Motor neuron (in vitro differentiated cells): ENCODE measurements around the gene SCGN. TPM values are rescaled to one million over a fixed set of nuclear protein-coding genes. Genes with fewer than 3 reads are reported as not detected.
A peak's percentile ranks its signal among the peaks of the same experiment; 100 is the strongest.

Experiments
- ATAC-seq, 8 experiments: fragments of 200-7000 bp; cut with Tn5 transposase; replicated peaks in 6 of 8; 2 replicates each; pipeline ENCODE4 v1.8.0; 2021; ENCODE audit warnings: mild to moderate bottlenecking in 8 of 8, moderate library complexity in 8 of 8
- H3K27ac ChIP-seq, 2 donors: fragments of 250-450 bp; sonication (Bioruptor Pico); 2 replicates each; pipeline ENCODE4 v1.9.0; 2021; ENCODE audit warnings: antibody characterized with exemption in 2 of 2, mild to moderate bottlenecking in 2 of 2, moderate library complexity in 1 of 2
- H3K4me1 ChIP-seq, 2 donors: fragments of 250-450 bp; sonication (Bioruptor Pico); replicated peaks in 1 of 2; 2 replicates each; pipeline ENCODE4 v1.6.1; 2021; ENCODE audit warnings: antibody characterized with exemption in 2 of 2, mild to moderate bottlenecking in 2 of 2, moderate library complexity in 1 of 2
- H3K4me3 ChIP-seq, 5 donors: fragments of 250-450 bp; sonication (Bioruptor Pico); 2 replicates each; pipeline ENCODE4 v1.9.0; 2021; ENCODE audit warnings: antibody characterized with exemption in 5 of 5, mild to moderate bottlenecking in 5 of 5, moderate library complexity in 4 of 5
- WGBS, 10 experiments: fragments of 450-650 bp; shearing (Covaris generic); methylation state at CpG; one replicate each; pipeline ENCODE4 v1.0.0; 2022; 5-methylcytosine and 5-hydroxymethylcytosine counted together
- in situ Hi-C, 9 experiments: fragments of 400-800 bp; cut with MboI; loops; one replicate each; pipeline ENCODE4 v1.15.0; 2021; ENCODE audit warnings: low sequenced_read_pairs in 9 of 9, low pct_unique_long_range_greater_than_20kb in 2 of 9; ENCODE audit not compliant: unreplicated experiment in 9 of 9
- total RNA-seq, 8 experiments: library from RNA; unstranded; fragments of 300-600 nt; gene quantifications; 2 replicates each; pipeline versions ENCODE4 v1.2.3 to v1.2.4, GENCODE V29; 2022

The SCGN gene
- total RNA-seq, 8 experiments from 2014 or later, result 0.27 to 10.2 (median 2.3) TPM; not detected in 1

GRCh38 chr6:25641940-25642666, 9.9 kb upstream of the SCGN start:
- Histone ChIP-seq H3K4me1 (no peaks in the 10 kb centered on the region), H3K4me3 (no peak overlapping the region), H3K27ac (no peak overlapping the region)
- in situ Hi-C loops, result no loop called here
- ATAC-seq, result no peak
- WGBS, 10 experiments, result 17 to 95% (median 83%) methylated on average over 1 to 3 of the region's 3 CpGs; no CpG with 5 or more reads in 1 of the 10 experiments

GRCh38 chr6:25642667-25643328, 9.2 kb upstream of the SCGN start:
- 0 to 100% (median 60%) methylated on average over 1 to 3 of the region's 3 CpGs for WGBS, 10 experiments
- Histone ChIP-seq H3K4me1 (no peaks in the 10 kb centered on the region), H3K4me3 (no peak overlapping the region), H3K27ac (no peak overlapping the region)
- ATAC-seq, result no peak
- in situ Hi-C loops, result no loop called here

GRCh38 chr6:25645916-25646315, 6.1 kb upstream of the SCGN start:
- in situ Hi-C loops, result no loop called here
- 0 to 90% (median 51%) methylated on average over 2 to 4 of the region's 4 CpGs for WGBS, 10 experiments
- Histone ChIP-seq H3K4me3 (no peak overlapping the region), H3K4me1 (no peaks in the 10 kb centered on the region), H3K27ac (no peak overlapping the region)
- no peak for ATAC-seq

- 0 to 86% (median 75%) methylated on average over 1 of the region's 1 CpG; no CpG with 5 or more reads in 3 of the 10 experiments for WGBS, 10 experiments
- Histone ChIP-seq H3K4me1 (no peaks in the 10 kb centered on the region), H3K4me3 (no peak overlapping the region), H3K27ac (no peak overlapping the region)
- no peak for ATAC-seq
- in situ Hi-C loops, result no loop called here
Measured at GRCh38 chr6:25649611-25650010, 2.4 kb upstream of the SCGN start.

- no peak overlapping the region for H3K27ac ChIP-seq
- H3K4me3 ChIP-seq, result no peak overlapping the region
- no peaks in the 10 kb centered on the region for H3K4me1 ChIP-seq
- ATAC-seq, result no peak
- in situ Hi-C loops, result no loop called here
- WGBS, 10 experiments, result 0 to 40% (median 40%) methylated on average over 1 of the region's 1 CpG; no CpG with 5 or more reads in 5 of the 10 experiments
Measured at GRCh38 chr6:25655723-25656122, 3.7 kb downstream of the SCGN start.

GRCh38 chr6:25659633-25660368, 7.8 kb downstream of the SCGN start:
- no peak overlapping the region for H3K4me3 ChIP-seq
- in situ Hi-C loops, result no loop called here
- peak in 1 of 8 experiments; percentile 36 for ATAC-seq
- WGBS, 10 experiments, result 16 to 65% (median 40%) methylated on average over 2 to 4 of the region's 4 CpGs
- no peaks in the 10 kb centered on the region for H3K4me1 ChIP-seq
- H3K27ac ChIP-seq, result no peak overlapping the region

GRCh38 chr6:25660512-25660911, 8.5 kb downstream of the SCGN start:
- Histone ChIP-seq H3K4me3 (no peak overlapping the region), H3K27ac (no peak overlapping the region), H3K4me1 (no peaks in the 10 kb centered on the region)
- peak; percentile 60 to 100 (median 98) for ATAC-seq
- in situ Hi-C loops, result no loop called here

GRCh38 chr6:25661129-25661779, 9.2 kb downstream of the SCGN start:
- WGBS, 10 experiments, result 0 to 88% (median 65%) methylated on average over 2 to 5 of the region's 5 CpGs; no CpG with 5 or more reads in 1 of the 10 experiments
- H3K4me3 ChIP-seq, result no peak overlapping the region
- no peaks in the 10 kb centered on the region for H3K4me1 ChIP-seq
- ATAC-seq, result no peak
- no peak overlapping the region for H3K27ac ChIP-seq
- in situ Hi-C loops, result no loop called here

- Histone ChIP-seq H3K27ac (no peak overlapping the region), H3K4me1 (no peaks in the 10 kb centered on the region), H3K4me3 (no peak overlapping the region)
- ATAC-seq, result no peak
- in situ Hi-C loops, result no loop called here
- WGBS, 10 experiments, result 41 to 100% (median 81%) methylated on average over 1 to 4 of the region's 4 CpGs; no CpG with 5 or more reads in 2 of the 10 experiments
Measured at GRCh38 chr6:25665455-25665854, 13.4 kb downstream of the SCGN start.

GRCh38 chr6:25669413-25669812, 17.4 kb downstream of the SCGN start:
- Histone ChIP-seq H3K4me3 (no peak overlapping the region), H3K27ac (no peak overlapping the region), H3K4me1 (no peaks in the 10 kb centered on the region)
- peak in 4 of 8 experiments; percentile 38 to 83 (median 50) for ATAC-seq
- in situ Hi-C loops, result no loop called here
- WGBS, 10 experiments, result 0 to 100% (median 82%) methylated on average over 1 to 5 of the region's 5 CpGs; no CpG with 5 or more reads in 1 of the 10 experiments

- in situ Hi-C loops, result no loop called here
- Histone ChIP-seq H3K4me1 (no peaks in the 10 kb centered on the region), H3K27ac (no peak overlapping the region), H3K4me3 (no peak overlapping the region)
- 0 to 80% (median 0%) methylated on average over 1 of the region's 1 CpG; no CpG with 5 or more reads in 3 of the 10 experiments for WGBS, 10 experiments
- peak in 4 of 8 experiments; percentile 45 to 71 (median 65) for ATAC-seq
Measured at GRCh38 chr6:25670208-25670607, 18.2 kb downstream of the SCGN start.

- ATAC-seq, result peak in 1 of 8 experiments; percentile 3
- Histone ChIP-seq H3K27ac (no peak overlapping the region), H3K4me3 (no peak overlapping the region), H3K4me1 (no peaks in the 10 kb centered on the region)
- 41 to 94% (median 82%) methylated on average over 2 to 7 of the region's 7 CpGs for WGBS, 10 experiments
- in situ Hi-C loops, result no loop called here
Measured at GRCh38 chr6:25670793-25671513, 18.9 kb downstream of the SCGN start.
